ENCODE data around the gene PRMT2.

DNA sequence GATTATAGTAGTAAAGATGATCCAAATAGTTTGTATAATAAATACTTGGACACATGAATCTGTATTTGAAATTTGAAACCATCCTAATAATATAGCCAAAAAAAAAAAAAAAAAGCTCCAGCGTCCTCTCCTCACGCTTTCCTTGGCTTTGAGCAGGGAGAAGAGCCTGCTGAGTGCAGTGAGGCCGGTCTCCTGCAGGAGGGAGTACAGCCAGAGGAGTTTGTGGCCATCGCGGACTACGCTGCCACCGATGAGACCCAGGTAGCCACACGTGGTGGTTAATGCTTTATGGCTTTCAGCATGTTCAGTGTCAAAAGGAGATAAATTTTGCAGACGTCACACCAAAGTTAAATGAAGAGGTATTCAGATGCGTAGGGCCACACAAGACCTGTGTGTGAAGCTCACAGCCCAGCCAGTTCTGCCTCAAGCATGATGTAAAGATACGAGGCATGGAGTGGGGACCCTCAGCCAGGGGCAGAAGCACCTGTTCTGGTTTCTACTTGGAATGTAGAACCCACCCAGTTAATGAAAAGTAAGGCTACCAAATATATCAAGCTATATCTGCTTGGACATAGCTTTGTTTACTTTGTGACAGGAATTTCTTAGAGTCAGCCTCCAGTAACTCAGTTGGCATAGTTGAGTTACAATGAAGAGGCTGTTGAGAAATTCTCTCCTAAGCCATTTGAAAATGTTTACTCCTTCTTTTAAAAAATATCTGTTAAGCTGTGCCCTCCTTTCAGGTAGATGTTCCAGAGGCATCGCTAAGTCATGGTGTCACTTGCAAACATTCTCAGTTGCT is 8.1 kb downstream of the PRMT2 start:
- TF ChIP-seq, protein P1, sequence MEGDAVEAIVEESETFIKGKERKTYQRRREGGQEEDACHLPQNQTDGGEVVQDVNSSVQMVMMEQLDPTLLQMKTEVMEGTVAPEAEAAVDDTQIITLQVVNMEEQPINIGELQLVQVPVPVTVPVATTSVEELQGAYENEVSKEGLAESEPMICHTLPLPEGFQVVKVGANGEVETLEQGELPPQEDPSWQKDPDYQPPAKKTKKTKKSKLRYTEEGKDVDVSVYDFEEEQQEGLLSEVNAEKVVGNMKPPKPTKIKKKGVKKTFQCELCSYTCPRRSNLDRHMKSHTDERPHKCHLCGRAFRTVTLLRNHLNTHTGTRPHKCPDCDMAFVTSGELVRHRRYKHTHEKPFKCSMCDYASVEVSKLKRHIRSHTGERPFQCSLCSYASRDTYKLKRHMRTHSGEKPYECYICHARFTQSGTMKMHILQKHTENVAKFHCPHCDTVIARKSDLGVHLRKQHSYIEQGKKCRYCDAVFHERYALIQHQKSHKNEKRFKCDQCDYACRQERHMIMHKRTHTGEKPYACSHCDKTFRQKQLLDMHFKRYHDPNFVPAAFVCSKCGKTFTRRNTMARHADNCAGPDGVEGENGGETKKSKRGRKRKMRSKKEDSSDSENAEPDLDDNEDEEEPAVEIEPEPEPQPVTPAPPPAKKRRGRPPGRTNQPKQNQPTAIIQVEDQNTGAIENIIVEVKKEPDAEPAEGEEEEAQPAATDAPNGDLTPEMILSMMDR (conservative IDR thresholded peaks at IDR 0.05; ENCODE audit: low read depth, low read length) = no peak
- TF ChIP-seq EZH2phosphoT487 (IDR thresholded peaks at IDR 0.05; ENCODE audit: borderline replicate concordance, low read length) (no peak), EZH2 (IDR thresholded peaks at IDR 0.05; ENCODE audit: low read length, unreplicated experiment) (no peak)

Measured in PC-3 (cell line).